Trophoblast cell (in vitro differentiated cells and primary cell): ENCODE data around the gene ORAI1.

Source experiments
- DNase-seq, 2 donors: peaks; one replicate each; pipeline ENCODE4 v3.0.0-alpha.2; 2016
- H2AFZ ChIP-seq: 2 replicates; pipeline ENCODE4 v1.6.1; 2013; ENCODE audit warnings: low read length, moderate library complexity, mild to moderate bottlenecking; ENCODE audit not compliant: insufficient read depth, poor library complexity
- H2AK5ac ChIP-seq: 2 replicates; pipeline ENCODE4 v1.6.1; 2013; ENCODE audit warnings: mild to moderate bottlenecking, low read length
- H2BK120ac ChIP-seq: 2 replicates; pipeline ENCODE4 v1.6.1; 2013; ENCODE audit warnings: low read length, mild to moderate bottlenecking, moderate library complexity; ENCODE audit not compliant: insufficient read depth, poor library complexity
- H2BK12ac ChIP-seq: 2 replicates; pipeline ENCODE4 v1.6.1; 2013; ENCODE audit warnings: mild to moderate bottlenecking, low read length, moderate library complexity
- H2BK5ac ChIP-seq: 2 replicates; pipeline ENCODE4 v1.6.1; 2013; ENCODE audit warnings: low read length, low read depth, moderate library complexity, mild to moderate bottlenecking; ENCODE audit not compliant: poor library complexity
- H3K14ac ChIP-seq: 2 replicates; pipeline ENCODE4 v1.6.1; 2013; ENCODE audit warnings: mild to moderate bottlenecking, low read length
- H3K18ac ChIP-seq: 2 replicates; pipeline ENCODE4 v1.6.1; 2013; ENCODE audit warnings: mild to moderate bottlenecking, low read length
- H3K23ac ChIP-seq: 2 replicates; pipeline ENCODE4 v1.6.1; 2013; ENCODE audit warnings: low read length
- H3K27ac ChIP-seq: 2 replicates; pipeline ENCODE4 v1.5.1; 2013; ENCODE audit warnings: low read depth, mild to moderate bottlenecking, inconsistent platforms, low read length, moderate library complexity
- H3K27me3 ChIP-seq: 2 replicates; pipeline ENCODE4 v1.6.1; 2013; ENCODE audit warnings: inconsistent platforms, mild to moderate bottlenecking, low read length, moderate library complexity; ENCODE audit not compliant: insufficient read depth
- H3K36me3 ChIP-seq, 2 experiments: 1 replicate in 1 of 2; 2 replicates in 1 of 2; pipeline ENCODE4 v1.6.1; 2013; ENCODE audit warnings: low read length in 2 of 2, mild to moderate bottlenecking in 2 of 2, moderate library complexity in 1 of 2; ENCODE audit not compliant: insufficient read depth in 2 of 2, control insufficient read depth in 1 of 2
- H3K4ac ChIP-seq: 2 replicates; pipeline ENCODE4 v1.6.1; 2013; ENCODE audit warnings: low read depth, mild to moderate bottlenecking, low read length, moderate library complexity
- H3K4me1 ChIP-seq, 2 experiments: 1 replicate in 1 of 2; 2 replicates in 1 of 2; pipeline ENCODE4 v1.6.1; 2013; ENCODE audit warnings: low read length in 2 of 2, mild to moderate bottlenecking in 2 of 2, moderate library complexity in 1 of 2; ENCODE audit not compliant: insufficient read depth in 2 of 2, control insufficient read depth in 1 of 2
- H3K4me2 ChIP-seq: 2 replicates; pipeline ENCODE4 v1.6.1; 2013; ENCODE audit warnings: inconsistent platforms, mild to moderate bottlenecking, low read length, moderate library complexity
- H3K4me3 ChIP-seq: 2 replicates; pipeline ENCODE4 v1.5.1; 2013; ENCODE audit warnings: mild to moderate bottlenecking, low read depth, low read length, inconsistent platforms
- H3K79me1 ChIP-seq: one replicate; pipeline ENCODE4 v1.6.1; 2013; ENCODE audit warnings: low read length
- H3K79me2 ChIP-seq: 2 replicates; pipeline ENCODE4 v1.6.1; 2013; ENCODE audit warnings: low read length, mild to moderate bottlenecking; ENCODE audit not compliant: control insufficient read depth, insufficient read depth, poor library complexity
- H3K9ac ChIP-seq: 2 replicates; pipeline ENCODE4 v1.6.1; 2013; ENCODE audit warnings: mild to moderate bottlenecking, low read length
- H3K9me3 ChIP-seq: 2 replicates; pipeline ENCODE4 v1.6.1; 2013; ENCODE audit warnings: low read depth, mild to moderate bottlenecking, control low read depth, inconsistent platforms, low read length; ENCODE audit not compliant: insufficient read depth
- H4K12ac ChIP-seq: 2 replicates; pipeline ENCODE4 v1.6.1; 2013; ENCODE audit warnings: low read depth, mild to moderate bottlenecking, low read length, moderate library complexity
- H4K8ac ChIP-seq: 2 replicates; pipeline ENCODE4 v1.6.1; 2013; ENCODE audit warnings: low read depth, mild to moderate bottlenecking, low read length, moderate library complexity
- H4K91ac ChIP-seq: one replicate; pipeline ENCODE4 v1.6.1; 2013; ENCODE audit warnings: low read depth, mild to moderate bottlenecking, low read length, moderate library complexity
- WGBS: extraction: QIAGEN DNeasy Blood & Tissue Kit; methylation state at CpG from one replicate; pipeline ENCODE4 v1.1.7; 2013; ENCODE audit warnings: missing lambda C conversion rate; ENCODE audit not compliant: insufficient read length, insufficient coverage; ENCODE audit errors: extremely low coverage; 5-methylcytosine and 5-hydroxymethylcytosine counted together

ORAI1 gene

GRCh38 chr12:121596526-121596925, 29.8 kb upstream of the ORAI1 start:
- no peaks in the 10 kb centered on the region for H3K9me3 ChIP-seq
- H3K14ac ChIP-seq, result no peak overlapping the region
- no peak overlapping the region for H3K4ac ChIP-seq
- H3K79me2 ChIP-seq, result no peaks in the 10 kb centered on the region
- H3K27ac ChIP-seq, result no peak overlapping the region
- H3K9ac ChIP-seq, result no peak overlapping the region
- H4K8ac ChIP-seq, result no peak overlapping the region
- H2BK5ac ChIP-seq, result no peak overlapping the region
- H4K91ac ChIP-seq, result no peak overlapping the region
- peaks cover 3 to 5% of the 10 kb centered on the region in 2 experiments for H3K4me1 ChIP-seq
- H3K4me3 ChIP-seq, result no peak overlapping the region
- H3K23ac ChIP-seq, result no peak overlapping the region
- H3K18ac ChIP-seq, result no peak overlapping the region
- H3K36me3 ChIP-seq, result peaks cover 0 to 3% of the 10 kb centered on the region in 2 experiments
- no peak overlapping the region for H2AFZ ChIP-seq
- H2BK12ac ChIP-seq, result no peak overlapping the region
- H3K79me1 ChIP-seq, result peaks cover 3% of the 10 kb centered on the region
- H4K12ac ChIP-seq, result no peak overlapping the region
- no CpG with 5 or more reads among the region's 5 CpGs for WGBS
- no peaks in the 10 kb centered on the region for H3K27me3 ChIP-seq
- H3K4me2 ChIP-seq, result no peak overlapping the region
- H2AK5ac ChIP-seq, result no peak overlapping the region
- DNase-seq, result peak; percentile 60 to 89
- no peak overlapping the region for H2BK120ac ChIP-seq

DNA sequence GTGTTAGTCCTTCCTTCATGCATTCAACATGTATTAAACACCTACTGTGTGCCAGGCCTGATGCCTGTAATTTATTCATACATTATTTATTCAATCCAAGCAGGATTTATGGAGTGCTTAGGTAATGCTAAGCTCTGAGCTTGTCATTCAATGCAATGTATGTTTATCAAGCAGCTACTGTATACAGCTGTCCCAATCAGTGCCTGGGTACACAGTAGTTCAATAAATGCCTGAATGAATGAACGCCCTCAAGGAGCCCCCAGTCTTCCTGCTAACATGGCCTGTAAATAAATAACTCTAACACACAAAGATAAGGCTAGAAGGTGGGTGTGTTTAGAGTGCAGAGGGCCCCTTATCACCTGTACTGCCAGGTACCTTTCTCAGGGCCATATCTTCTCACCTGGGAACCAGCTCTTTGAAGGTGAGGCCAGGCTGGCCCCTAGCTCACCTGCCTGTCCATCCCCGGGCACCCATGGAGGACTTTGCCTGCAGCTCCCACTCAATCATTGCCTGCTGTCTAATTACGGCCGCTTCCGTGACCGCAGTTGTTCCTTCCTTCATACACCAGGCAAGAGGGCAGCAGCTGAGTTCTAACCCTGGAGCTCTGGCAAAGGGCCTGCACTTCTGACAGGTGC, 25.5 kb upstream of the ORAI1 start:
- no peak overlapping the region for H2AFZ ChIP-seq
- H3K27ac ChIP-seq, result no peak overlapping the region
- no peak overlapping the region for H3K4me3 ChIP-seq
- no peaks in the 10 kb centered on the region for H3K27me3 ChIP-seq
- no peak overlapping the region for H3K4me2 ChIP-seq
- no peak overlapping the region for H4K12ac ChIP-seq
- no peaks in the 10 kb centered on the region for H3K9me3 ChIP-seq
- no peak overlapping the region for H2AK5ac ChIP-seq
- DNase-seq, result no peak
- H4K8ac ChIP-seq, result no peak overlapping the region
- no peak overlapping the region for H2BK5ac ChIP-seq
- no peak overlapping the region for H4K91ac ChIP-seq
- no peak overlapping the region for H3K14ac ChIP-seq
- H2BK120ac ChIP-seq, result no peak overlapping the region
- no CpG with 5 or more reads among the region's 6 CpGs for WGBS
- no peak overlapping the region for H3K9ac ChIP-seq
- no peak overlapping the region for H2BK12ac ChIP-seq
- no peaks in the 10 kb centered on the region for H3K79me1 ChIP-seq
- no peaks in the 10 kb centered on the region for H3K4me1 ChIP-seq
- no peak overlapping the region for H3K23ac ChIP-seq
- no peak overlapping the region for H3K4ac ChIP-seq
- H3K36me3 ChIP-seq, result no peaks in the 10 kb centered on the region
- no peak overlapping the region for H3K18ac ChIP-seq
- H3K79me2 ChIP-seq, result no peaks in the 10 kb centered on the region

- H3K4me1 ChIP-seq, result no peaks in the 10 kb centered on the region
- H3K4ac ChIP-seq, result no peak overlapping the region
- H3K18ac ChIP-seq, result no peak overlapping the region
- H3K14ac ChIP-seq, result no peak overlapping the region
- no peak for DNase-seq
- no peak overlapping the region for H3K4me3 ChIP-seq
- H2BK12ac ChIP-seq, result no peak overlapping the region
- no peaks in the 10 kb centered on the region for H3K36me3 ChIP-seq
- no peak overlapping the region for H3K9ac ChIP-seq
- no CpG with 5 or more reads among the region's 6 CpGs for WGBS
- H3K79me1 ChIP-seq, result no peaks in the 10 kb centered on the region
- H4K8ac ChIP-seq, result no peak overlapping the region
- H2AFZ ChIP-seq, result no peak overlapping the region
- no peak overlapping the region for H4K91ac ChIP-seq
- no peak overlapping the region for H2AK5ac ChIP-seq
- no peak overlapping the region for H2BK5ac ChIP-seq
- H3K27me3 ChIP-seq, result no peaks in the 10 kb centered on the region
- no peak overlapping the region for H2BK120ac ChIP-seq
- no peak overlapping the region for H3K27ac ChIP-seq
- H3K9me3 ChIP-seq, result no peaks in the 10 kb centered on the region
- H3K23ac ChIP-seq, result no peak overlapping the region
- no peak overlapping the region for H4K12ac ChIP-seq
- H3K4me2 ChIP-seq, result no peak overlapping the region
- H3K79me2 ChIP-seq, result no peaks in the 10 kb centered on the region
Observed at GRCh38 chr12:121602766-121603165, 23.6 kb upstream of the ORAI1 start.

DNA sequence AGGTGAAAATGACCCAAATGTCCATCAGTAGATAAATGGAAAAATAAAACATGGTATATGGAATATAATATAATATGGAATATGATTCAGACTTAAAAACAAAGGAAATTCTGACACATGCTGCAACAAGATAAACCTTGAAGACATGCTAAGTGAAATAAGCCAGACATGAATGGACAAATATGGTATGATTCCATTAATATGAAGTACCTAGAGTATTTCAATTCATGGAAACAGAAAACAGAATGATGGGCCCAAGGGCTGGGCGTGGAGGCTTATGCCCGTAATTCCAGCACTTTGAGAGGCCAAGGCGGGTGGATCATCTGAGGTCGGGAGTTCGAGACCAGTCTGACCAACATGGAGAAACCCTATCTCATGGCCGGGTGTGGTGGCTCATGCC, 22.7 kb upstream of the ORAI1 start:
- Histone ChIP-seq H3K27ac (no peak overlapping the region), H3K4me3 (no peak overlapping the region), H2BK5ac (no peak overlapping the region), H3K23ac (no peak overlapping the region), H3K4ac (no peak overlapping the region), H3K79me2 (no peaks in the 10 kb centered on the region), H4K8ac (no peak overlapping the region), H3K14ac (no peak overlapping the region), H2BK120ac (no peak overlapping the region), H3K18ac (no peak overlapping the region), H3K79me1 (no peaks in the 10 kb centered on the region), H4K91ac (no peak overlapping the region), H2AK5ac (no peak overlapping the region), H2BK12ac (no peak overlapping the region), H3K4me2 (no peak overlapping the region), H2AFZ (no peak overlapping the region), H3K4me1 (no peaks in the 10 kb centered on the region), H3K9me3 (no peaks in the 10 kb centered on the region), H4K12ac (no peak overlapping the region), H3K36me3 (no peaks in the 10 kb centered on the region), H3K9ac (no peak overlapping the region), H3K27me3 (no peaks in the 10 kb centered on the region)
- WGBS, result no CpG with 5 or more reads among the region's 6 CpGs
- DNase-seq, result no peak
